GM19035 (cell line): ENCODE data around the gene AKAP8.
"Not testable (repeated sequence)": the region's sequence is repeated elsewhere in the genome, so short reads cannot be mapped to it uniquely, and the experiment has no call there.

Source experiments
- ATAC-seq: cut with Tn5 transposase; IDR thresholded peaks from one replicate; pipeline ENCODE4 v1.9.1; 2021; ENCODE audit not compliant: unreplicated experiment

The AKAP8 gene

DNA sequence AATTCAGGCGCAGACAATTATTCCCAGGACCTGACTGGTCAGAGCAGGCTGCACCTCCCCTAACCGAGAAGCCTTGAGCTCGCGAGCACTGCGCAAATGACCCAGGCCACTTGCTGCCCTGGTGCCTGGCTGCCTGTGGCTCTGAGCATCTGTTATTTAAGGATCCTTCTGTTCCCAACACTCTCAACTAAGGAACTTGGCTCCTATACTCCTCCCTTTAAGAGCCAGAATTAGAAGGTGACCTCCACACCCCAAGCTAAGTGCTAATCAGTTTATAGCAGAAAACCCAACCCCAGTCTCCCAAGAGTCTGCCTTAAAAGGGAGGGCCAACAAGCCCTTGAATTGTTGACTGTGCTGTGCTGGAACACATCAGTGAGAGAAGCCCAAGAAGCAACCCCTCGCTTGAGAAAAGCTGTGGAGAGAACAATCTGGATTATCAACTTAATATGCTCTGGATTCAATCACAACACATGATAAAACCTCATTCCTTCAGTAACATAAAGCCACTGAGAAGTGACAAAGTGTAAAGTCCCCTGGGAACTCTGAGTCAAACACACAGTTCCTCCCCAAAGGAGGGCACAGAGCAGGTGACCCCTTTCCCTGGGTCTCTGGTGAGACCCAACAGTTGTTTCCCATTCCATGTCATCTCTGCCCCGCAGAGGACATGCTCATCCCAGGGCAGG lies 24.7 kb upstream of the AKAP8 start:
- ATAC-seq = no peak

DNA sequence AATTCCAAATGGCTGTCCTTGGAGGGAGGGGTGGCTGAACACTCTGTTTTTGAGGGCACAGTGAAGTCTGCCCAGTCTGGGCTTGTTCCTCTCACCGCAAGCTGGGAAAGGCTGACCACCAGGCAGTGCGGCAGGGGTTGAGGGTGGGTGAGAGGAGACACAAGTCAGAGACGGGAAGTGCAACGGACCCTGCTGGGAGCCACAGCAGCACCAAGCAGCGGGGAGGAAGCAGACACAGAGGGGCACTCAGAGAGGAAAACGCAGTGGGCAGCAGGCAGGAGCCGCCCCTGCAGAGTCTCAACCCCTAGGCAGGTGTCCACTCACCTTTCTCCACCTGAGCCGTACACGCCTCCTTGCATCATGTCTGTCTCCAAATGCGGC lies 23.6 kb upstream of the AKAP8 start:
- no peak for ATAC-seq

DNA sequence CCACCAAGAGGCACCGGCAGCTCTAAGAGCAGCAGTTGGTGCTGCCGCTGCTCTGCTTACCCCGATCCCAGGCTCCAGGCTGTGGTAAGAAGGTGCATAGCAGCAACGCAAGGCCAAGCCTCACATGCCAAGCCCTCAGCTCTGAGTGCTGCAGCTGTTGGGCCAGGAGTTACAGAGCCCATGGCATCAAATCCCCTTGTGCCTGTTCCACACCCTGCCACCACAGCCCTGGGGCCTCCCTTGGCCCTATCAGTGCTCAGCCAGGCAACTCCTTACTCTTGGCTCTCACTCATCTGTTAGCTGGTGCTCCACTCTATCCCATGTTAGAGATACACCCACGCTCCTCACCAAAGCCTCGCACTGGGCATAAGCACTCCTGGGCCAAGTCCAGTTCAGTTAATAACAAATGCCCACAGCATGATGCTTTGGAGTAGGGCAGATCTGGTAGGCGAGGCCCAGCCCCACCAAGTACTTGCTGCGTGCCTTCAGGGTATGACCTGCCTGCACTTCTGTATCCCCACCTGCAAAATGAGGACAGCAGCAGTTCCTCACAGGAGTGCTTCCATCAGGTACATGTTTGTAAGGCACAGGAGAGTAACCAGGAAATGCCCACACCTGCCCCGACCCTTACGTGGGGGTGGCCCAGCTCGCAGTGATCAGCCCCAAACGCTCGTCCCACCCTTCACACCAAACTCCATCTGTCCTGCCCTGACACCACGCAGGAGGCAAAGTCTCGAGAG lies 23.0 kb upstream of the AKAP8 start:
- ATAC-seq = no peak

DNA sequence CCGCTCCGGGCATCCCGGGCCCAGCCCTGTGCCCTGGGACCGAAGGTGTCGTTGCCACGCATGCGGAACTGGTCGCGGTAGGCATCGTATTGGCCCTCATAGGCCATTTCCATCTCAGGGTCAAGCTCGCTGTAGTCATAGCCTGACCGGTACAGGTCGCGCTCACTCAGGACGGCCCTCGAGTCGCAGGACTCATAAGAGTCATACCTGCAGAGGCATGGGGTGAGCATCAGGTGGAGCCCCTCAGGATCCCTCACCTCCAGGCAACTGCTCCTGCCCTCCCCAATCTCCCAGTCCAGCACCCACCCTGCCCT lies 21.8 kb upstream of the AKAP8 start:
- ATAC-seq = no peak

DNA sequence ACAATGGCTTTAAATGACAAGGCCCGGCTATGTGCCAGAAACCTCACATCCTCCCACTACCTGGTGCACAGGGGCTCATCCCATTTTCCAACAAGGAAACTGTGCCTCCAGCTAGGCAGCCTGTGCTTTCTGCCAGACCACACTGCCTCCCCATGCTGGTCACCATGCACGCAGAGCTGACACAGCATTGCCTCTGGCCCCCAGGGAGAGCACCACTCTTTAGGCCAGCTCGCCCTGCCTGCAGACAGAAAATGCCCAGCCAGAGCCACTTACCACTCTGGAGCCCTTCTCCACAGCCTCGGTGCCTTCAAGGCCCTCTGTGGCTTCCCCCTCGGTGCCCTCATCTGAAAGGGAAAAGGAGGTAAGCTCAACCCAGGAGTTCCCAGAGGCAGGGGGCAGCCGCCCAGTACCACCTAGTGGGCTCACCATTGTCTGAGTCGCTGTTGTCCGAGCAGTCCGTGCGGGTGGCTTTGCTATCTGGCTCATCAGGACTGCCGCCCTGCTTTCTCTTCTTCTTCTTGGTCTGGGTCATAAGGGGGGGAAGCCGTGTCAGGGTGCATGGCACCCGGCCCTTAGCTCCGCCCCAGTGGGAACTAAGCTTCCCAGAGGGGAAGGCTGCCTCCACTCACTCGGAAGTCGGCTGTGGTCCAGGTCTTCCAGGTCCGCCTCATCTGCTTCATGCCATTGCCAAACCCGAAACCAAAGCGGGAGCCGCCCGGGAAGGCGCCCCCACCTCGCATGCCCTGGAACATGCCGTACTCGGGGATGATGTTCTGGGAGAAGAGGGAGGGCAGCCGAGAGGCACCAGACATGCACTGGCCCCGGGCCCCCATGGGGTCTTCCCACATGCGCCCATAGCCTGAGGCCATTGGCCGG lies 21.2 kb upstream of the AKAP8 start:
- ATAC-seq = no peak

DNA sequence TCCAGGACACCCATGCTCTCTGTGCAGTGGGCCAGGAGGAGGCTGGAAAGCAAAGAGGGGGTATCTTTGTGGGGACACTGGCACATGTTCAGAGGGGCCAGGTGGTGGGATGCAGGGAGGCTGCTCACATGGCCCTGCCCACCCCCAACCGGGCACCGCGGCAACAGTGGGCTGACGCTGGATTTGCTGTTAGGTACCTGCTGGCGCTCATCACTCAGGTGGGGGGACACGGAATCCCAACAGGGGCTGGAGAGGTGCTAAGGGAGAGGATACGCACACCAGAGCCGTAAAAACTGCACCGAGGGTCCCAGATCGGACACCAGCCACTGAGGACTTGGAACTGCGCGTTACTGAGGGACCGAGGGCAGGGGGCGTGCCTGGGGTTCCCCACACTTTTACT lies 20.0 kb upstream of the AKAP8 start:
- ATAC-seq = no peak

DNA sequence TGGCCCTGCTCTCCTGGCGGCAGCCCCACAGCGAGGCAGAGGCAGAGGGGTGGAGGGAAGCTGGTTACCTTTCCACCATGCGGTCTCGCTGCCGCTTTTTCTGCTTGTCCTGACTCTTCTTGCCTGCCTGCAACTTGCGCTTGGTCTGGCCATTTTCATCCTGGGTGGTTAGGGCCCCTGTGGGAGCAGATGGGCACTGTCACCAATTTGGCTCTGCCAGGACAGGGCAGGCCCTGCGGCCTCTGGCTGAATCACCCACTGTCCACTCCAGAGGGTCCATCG lies 19.6 kb upstream of the AKAP8 start:
- no peak for ATAC-seq

DNA sequence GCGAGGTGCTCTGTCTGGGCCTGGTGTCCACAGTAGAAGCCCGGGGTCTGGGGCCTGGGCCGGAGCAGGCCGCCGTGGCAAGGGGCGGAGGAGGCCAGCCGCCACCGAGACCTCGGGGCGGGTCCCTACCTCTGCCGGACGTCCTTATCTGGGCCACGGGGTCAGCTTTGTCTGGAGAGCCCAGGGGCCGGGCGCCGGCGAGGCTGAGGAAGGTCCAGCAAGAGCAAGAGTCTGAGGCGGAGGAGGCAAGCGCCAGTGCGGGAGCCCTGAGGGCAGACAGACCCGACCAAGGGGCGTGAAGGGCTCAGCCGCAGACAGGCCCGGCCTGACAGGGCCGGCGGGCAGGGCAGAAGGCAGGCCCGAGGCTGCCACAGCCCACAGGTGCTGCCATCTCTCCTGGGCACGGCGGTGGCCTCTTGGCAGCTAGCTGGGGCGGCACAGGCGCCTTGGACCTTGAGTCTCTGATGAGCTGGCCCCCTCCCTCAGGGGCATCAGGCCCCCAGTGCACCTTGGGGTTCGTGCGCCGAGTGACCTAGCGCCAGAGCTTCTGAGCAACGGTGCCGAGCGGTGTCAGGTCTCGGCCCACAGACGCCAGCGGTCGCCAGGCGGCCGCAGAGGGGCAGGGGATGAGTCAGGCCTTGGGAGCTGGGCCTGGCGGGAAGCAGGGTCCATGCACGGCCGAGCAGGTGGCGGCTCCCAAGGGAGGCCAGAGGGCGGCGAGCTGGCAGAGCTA lies 19.1 kb upstream of the AKAP8 start:
- ATAC-seq = no peak

DNA sequence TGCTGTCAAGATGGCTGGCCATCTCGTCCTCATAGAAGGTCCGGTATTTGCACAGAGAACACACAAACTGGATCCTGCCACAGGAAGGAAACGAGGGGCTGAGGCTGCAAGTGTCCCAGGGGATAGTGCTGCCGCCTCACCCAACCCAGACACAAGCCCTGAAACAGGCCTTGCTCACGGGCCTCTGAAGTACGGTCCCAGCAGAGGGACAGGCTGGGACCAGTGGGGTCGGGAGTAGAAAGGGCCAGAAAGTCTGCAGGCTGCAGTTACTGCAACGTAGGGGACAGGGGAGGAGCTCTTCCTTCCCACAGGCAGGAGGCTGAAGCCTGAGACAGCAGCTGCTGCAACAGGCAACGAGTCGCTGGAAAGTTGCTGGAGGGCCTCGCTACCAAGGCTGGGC lies 18.2 kb upstream of the AKAP8 start:
- ATAC-seq = no peak

DNA sequence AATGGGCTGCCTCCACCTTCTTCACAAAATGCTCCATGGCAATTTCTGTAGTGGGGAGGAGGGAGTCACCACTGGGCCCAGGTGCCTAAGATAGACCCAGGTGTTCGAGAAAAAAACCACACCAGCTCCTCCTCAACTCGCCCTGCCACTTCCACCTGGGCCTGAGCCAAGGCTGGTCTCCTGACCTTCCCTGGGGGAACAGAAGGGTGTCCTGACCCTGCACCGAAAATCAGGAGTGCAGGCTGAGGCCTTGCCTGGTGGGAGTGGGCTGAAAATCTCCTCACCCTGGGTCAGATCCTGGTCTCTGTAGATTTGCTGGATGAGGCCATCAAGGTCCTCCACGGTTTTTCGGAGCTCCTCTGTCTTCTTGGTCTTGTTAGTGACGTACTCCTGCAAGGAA lies 17.6 kb upstream of the AKAP8 start:
- ATAC-seq = no peak

DNA sequence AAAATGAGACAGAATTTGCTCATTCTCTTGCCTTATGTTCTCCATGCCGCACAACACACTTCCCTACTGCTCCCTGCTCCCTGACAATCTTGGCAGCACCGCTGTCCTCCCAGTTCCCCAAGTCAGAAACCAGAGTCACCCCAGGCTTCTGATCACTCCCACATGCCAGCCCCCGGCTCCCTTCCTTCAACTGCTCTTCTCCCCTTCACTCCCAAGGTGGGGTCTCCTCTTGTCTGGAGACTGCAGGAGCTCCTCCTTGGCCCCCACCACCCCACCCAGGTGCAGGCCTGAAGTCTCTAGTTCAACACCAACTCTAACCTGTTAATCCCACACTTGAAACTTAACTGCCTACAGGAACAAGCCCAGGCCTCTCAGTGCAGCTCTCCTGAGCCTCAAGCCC lies 16.8 kb upstream of the AKAP8 start:
- ATAC-seq = no peak

DNA sequence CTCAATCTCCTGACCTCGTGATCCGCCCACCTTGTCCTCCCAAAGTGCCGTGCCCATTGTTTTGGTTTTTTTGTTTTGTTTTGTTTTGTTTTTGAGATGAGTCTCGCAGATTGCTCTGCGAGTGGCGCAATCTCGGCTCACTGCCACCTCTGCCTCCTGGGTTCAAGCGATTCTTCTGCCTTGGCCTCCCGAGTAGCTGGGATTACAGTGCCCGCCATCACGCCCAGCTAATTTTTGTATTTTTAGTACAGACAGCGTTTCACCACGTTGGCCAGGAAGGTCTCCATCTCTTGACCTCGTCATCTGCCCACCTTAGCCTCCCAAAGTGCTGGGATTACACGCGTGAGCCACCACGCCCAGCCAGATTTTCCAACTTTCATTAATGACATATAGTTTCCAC lies 15.7 kb upstream of the AKAP8 start:
- not testable (repeated sequence) for ATAC-seq

DNA sequence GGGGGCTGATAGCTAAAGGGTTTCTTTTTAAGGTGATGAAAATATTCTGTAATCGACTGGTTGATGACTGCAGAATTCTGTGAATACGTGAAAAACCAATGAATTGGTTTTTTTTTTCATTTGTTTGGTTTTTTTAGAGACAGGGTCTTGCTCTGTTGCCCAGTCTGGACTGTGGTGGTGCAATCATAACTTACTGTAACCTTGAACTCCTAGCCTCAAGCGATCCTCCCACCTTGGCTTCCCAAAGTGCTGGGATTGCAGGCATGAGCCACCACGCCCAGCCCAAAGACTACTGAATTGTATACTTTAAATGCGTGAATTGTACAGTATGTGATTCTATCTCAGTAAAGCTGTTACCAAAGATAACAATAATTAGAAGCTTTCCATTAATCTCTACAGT lies 14.8 kb upstream of the AKAP8 start:
- no peak for ATAC-seq

DNA sequence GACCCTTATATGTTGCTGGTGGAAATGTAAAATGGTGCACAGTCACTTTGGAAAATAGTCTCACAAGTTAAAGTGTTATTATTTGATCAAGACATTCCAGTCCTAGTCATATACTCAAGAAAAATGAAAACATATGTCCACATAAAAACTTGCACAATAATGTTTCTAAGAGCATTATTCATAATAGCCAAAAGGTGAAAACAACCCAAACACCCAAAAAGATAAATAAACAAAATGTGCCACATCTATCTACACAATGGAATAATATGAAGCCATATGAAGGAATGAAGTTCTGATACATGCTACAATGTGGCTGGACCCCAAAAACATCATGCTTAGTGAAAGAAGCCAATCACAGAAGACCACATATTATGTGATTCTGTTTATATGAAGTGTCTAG lies 14.4 kb upstream of the AKAP8 start:
- ATAC-seq = no peak

DNA sequence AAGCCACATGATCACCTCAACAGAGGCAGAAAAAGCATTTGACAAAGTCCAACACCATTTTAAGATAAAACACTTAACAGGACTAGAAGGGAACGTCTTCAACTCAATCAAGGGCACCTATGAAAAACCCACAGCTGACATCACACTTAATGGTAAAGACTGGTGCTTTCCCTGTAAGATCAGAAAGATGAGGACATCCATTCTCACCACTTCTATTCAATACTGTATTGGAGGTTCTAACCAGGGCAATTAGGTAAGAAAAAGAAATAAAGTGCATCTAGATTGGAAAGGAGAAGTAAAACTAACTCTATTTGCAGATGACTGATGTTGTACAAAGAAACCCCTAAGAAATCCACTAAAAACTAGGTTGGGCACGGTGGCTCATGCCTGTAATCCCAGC lies 11.2 kb upstream of the AKAP8 start:
- no peak for ATAC-seq

DNA sequence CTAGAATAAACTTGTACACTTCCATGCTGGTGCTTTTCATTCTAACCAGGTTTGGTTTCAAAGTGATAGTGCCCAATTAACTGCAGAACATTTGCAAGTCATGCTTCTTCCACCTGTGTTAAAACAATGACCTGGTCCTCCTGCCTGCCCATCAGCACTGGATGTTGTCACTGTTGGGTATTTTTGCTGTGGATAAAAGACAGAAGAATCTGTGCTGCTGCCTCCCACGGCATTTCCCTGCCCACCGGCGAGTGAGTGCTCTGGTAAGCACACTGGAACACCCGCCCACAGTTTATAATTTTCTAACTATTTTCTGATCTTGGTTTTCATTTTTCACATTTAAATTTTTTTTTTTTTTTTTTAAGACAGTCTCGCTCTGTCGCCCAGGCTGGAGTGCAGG lies 2.3 kb upstream of the AKAP8 start:
- ATAC-seq = no peak

DNA sequence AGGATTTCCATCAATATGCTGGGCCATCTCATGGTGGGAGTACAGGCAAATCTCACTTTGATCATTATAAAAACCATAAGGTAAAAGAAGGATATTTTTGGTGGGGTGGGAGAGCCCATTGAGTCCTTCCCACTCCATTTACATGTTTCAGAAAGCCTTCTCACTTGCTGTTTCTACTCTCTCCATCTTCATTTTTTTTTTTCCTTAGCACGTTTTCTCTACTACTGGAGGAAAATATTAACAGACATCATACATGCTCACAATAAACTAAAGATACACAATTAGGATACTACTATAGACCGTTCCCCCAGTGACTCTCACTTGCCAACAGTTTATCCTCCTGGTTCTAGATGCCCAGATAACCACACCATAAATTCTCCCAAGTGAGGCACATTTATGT lies 1.8 kb upstream of the AKAP8 start:
- no peak for ATAC-seq

DNA sequence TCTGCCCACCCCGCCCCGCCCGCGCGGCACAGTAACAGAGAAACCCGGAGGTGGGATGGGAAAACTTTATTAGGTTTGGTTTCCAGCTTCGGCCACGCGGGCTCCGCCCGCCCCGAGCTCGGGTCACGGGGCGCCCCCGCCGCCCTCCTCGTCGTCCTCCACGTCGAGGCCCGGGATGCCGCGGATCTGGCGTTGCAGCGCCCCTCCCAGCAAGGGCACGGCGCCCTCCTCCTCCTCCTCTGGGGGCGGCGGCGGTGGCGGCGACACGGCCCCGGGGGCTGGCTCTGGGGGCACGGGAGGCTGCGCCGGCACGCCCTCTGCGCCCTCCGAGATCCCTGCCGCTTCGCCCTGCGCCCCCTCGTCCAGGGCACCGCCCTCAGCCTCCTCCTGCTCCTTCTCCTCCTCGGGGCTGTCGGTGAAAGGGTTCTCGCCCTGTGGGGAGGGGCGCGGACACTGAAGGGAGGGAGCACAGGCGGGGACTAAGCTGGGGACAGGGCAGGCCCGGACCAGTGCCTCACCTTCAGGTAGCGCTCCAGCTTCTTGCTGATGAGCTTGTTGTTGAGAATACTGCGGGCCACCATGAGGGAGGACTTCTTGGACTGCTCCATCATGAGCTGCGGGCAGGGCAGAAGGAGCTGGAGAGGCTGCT lies 536 bp upstream of the AKAP8 start:
- ATAC-seq = peak; percentile 18

DNA sequence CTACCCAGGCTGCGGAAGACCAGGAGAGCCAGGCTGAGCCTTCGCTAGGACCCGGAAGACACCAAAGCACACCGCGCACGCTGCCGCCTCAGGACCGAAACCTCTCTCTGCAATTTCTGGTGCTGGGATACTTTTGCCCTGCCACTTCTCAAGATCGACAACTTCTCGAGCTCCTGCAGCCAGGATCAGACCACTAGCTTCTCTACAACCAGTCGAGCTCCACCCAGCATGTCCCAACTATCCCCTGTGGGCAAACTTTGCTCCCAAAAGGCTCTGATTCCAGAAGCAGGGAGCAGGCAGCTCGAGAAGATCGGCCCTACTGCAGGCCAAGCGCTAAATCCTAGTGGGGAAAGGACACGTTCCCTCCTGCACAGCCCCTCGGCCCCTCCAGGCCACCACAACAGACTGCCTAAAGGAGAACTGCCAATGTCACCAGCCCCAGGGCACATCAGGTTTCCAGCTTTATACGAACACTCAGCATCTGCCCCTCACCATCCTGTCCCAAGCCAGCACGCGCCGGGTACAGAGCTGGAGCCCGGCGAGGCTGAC lies 979 bp downstream of the AKAP8 start:
- ATAC-seq = no peak

DNA sequence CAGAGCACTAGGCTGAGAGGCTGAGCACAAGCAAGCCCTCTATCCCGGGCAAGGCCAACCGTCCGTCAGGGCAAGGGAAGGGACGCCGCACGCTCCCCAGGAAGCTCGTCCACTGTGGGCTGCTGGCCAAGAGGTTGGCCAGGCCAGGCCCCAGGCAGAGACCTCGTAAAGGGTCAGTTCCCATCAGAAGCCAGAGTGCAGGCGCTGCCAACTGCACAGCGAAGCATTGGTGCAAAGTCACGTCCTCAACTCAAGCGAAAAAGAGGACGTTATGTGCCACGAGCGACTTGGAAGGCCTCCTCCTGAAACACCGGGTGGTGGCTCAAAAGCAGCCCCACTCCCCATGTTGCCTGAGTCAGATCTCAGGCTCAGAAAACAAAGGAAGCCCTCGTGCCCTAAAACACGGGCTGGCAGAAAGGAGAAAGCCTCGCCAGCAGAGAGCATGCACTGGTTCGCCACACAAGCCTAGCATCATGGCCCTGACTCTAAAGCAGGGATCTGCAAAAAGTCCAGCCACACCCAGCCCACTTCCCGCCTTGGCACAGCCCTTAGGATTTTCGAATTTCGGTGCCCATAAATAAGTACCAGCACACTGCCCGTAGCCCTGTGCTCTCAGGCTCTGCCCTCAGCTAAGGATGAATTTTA lies 4.7 kb downstream of the AKAP8 start:
- no peak for ATAC-seq
